ENCODE data around the gene ARMC7. TPM values are rescaled to one million over a fixed set of nuclear protein-coding genes. Genes with fewer than 3 reads are reported as not detected.
"Not testable (repeated sequence)": the region's sequence is repeated elsewhere in the genome, so short reads cannot be mapped to it uniquely, and the experiment has no call there.

Gene ARMC7
- total RNA-seq, 4 donors from 2014 or later = 10.6 to 14.7 (median 11.9) TPM

- intact Hi-C loops (cut with DNase I; ENCODE audit: low total_unique reads) = no loop called here
- TF ChIP-seq CTCF (IDR thresholded peaks at IDR 0.05) (no peak), POLR2A (IDR thresholded peaks at IDR 0.05) (no peak)
- WGBS, 2 donors = 86 to 96% methylated on average over 8 of the region's 8 CpGs
- DNase-seq (ENCODE audit: low spot score in 2 of 2) = no peak
- H3K4me3 ChIP-seq (ENCODE audit: low read depth, poor library complexity, severe bottlenecking) = no peak overlapping the region
These were observed 17.2 kb downstream of the ARMC7 start for GRCh38 chr17:75126954-75127353.

GRCh38 chr17:75127936-75128335, 18.2 kb downstream of the ARMC7 start:
- WGBS, 2 donors = 69 to 75% methylated on average over 5 of the region's 5 CpGs
- DNase-seq (ENCODE audit: low spot score in 2 of 2); H3K4me3 ChIP-seq (ENCODE audit: low read depth, poor library complexity, severe bottlenecking); intact Hi-C loops (cut with DNase I; ENCODE audit: low total_unique reads): not testable (repeated sequence)

- DNase-seq (ENCODE audit: low spot score in 2 of 2) = no peak
- WGBS, 2 donors = 82 to 87% methylated on average over 31 to 32 of the region's 33 CpGs
- no peak overlapping the region for H3K4me3 ChIP-seq (ENCODE audit: low read depth, poor library complexity, severe bottlenecking)
- intact Hi-C loops (cut with DNase I; ENCODE audit: low total_unique reads) = no loop called here
- no peak for TF ChIP-seq CTCF (IDR thresholded peaks at IDR 0.05)
- TF ChIP-seq POLR2A (IDR thresholded peaks at IDR 0.05) = no peak
These were observed 19.1 kb downstream of the ARMC7 start for GRCh38 chr17:75128694-75129505.

- no peak overlapping the region for H3K4me3 ChIP-seq (ENCODE audit: low read depth, poor library complexity, severe bottlenecking)
- 80 to 84% methylated on average over 6 to 9 of the region's 9 CpGs for WGBS, 2 donors
These were observed 19.8 kb downstream of the ARMC7 start for GRCh38 chr17:75129576-75129975.

GRCh38 chr17:75130059-75130631, 20.4 kb downstream of the ARMC7 start:
- WGBS, 2 donors = 68 to 72% methylated on average over 24 of the region's 24 CpGs
- no peak for DNase-seq (ENCODE audit: low spot score in 2 of 2)
- TF ChIP-seq POLR2A (IDR thresholded peaks at IDR 0.05) (no peak), CTCF (IDR thresholded peaks at IDR 0.05) (no peak)
- intact Hi-C loops (cut with DNase I; ENCODE audit: low total_unique reads) = no loop called here
- no peak overlapping the region for H3K4me3 ChIP-seq (ENCODE audit: low read depth, poor library complexity, severe bottlenecking)

More at GRCh38 chr17:75129576-75129975, 19.8 kb downstream of the ARMC7 start:
- no peak for TF ChIP-seq POLR2A (IDR thresholded peaks at IDR 0.05)
- intact Hi-C loops (cut with DNase I; ENCODE audit: low total_unique reads) = no loop called here
- no peak for DNase-seq (ENCODE audit: low spot score in 2 of 2)

DNA sequence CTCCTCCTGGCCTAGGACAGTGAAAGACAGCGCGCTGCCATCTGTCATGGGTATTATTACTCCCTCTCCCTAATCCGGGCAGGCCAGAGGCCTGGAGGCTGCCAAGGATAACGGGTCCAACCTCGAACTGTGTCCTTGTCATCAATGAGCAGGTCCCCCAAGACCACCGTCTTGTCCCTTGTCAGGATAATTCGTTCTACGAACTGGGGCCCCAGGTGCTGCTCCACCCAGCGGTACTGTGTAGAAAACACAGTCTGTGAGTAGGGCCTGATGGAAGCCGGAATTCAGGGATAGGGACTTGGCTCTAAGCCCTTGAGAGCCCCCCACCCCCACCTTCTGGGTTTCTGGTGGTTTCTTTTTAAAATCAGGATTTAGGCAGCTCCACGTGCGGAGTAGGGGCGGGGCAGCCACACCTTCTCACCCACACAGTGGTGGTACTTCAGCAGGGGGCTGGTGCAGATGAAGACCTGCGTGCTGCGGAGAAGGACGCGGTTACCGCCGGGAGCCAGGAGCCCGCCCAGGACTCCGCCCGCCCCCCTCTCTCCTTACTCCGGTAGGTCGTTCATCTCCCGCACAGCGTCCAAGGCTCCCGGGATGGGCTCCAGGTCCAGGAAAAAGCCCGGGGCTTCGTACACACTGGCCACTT, 21.0 kb downstream of the ARMC7 start:
- TF ChIP-seq POLR2A (IDR thresholded peaks at IDR 0.05) = no peak
- no peak for TF ChIP-seq CTCF (IDR thresholded peaks at IDR 0.05)
- H3K4me3 ChIP-seq (ENCODE audit: low read depth, poor library complexity, severe bottlenecking) = peak overlapping the region; percentile 67
- WGBS, 2 donors = 13 to 31% methylated on average over 17 to 20 of the region's 29 CpGs
- peak in 1 of 2 donors; percentile 90 for DNase-seq (ENCODE audit: low spot score in 2 of 2)
- intact Hi-C loops (cut with DNase I; ENCODE audit: low total_unique reads) = no loop called here
